ENCODE data around the gene PLXNA1. TPM values are rescaled to one million over a fixed set of nuclear protein-coding genes. Genes with fewer than 3 reads are reported as not detected.

Gene PLXNA1
- polyA plus RNA-seq, 1 of the 3 experiments (the other 2 are of a cell fraction), result 48.1 TPM

GRCh38 chr3:126968391-126969390, 14.2 kb upstream of the PLXNA1 start:
- no peak for DNase-seq
- 92% methylated on average over 20 of the region's 20 CpGs for WGBS (ENCODE audit: low lambda C conversion rate)
- Histone ChIP-seq H3K4me3 (ENCODE audit: low read depth in 2 of 2, low read length in 1 of 2) (no peak overlapping the region), H3K36me3 (replicated peaks in 1 of 2; ENCODE audit: control insufficient read depth in 1 of 2, insufficient read depth in 2 of 2, low read length in 1 of 2) (no peaks in the 10 kb centered on the region), H2AFZ (ENCODE audit: low read depth) (no peak overlapping the region), H3K27ac (ENCODE audit: low read depth in 2 of 2, low read length in 1 of 2) (no peak overlapping the region), H3K27me3 (ENCODE audit: insufficient read depth) (no peaks in the 10 kb centered on the region), H4K20me1 (ENCODE audit: insufficient read depth) (no peaks in the 10 kb centered on the region), H3K9me3 (no peaks in the 10 kb centered on the region), H3K9ac (no peak overlapping the region), H3K9me2 (no peaks in the 10 kb centered on the region), H3K79me2 (ENCODE audit: insufficient read depth) (no peaks in the 10 kb centered on the region), H3K4me1 (ENCODE audit: control insufficient read depth in 1 of 2, insufficient read depth in 2 of 2, low read depth in 1 of 2, low read length in 1 of 2) (peaks cover 0 to 18% of the 10 kb centered on the region in 2 experiments; a peak in 1 of 4 replicates), H3K4me2 (no peak overlapping the region), H3F3A (replicated peaks; ENCODE audit: insufficient read depth) (no peaks in the 10 kb centered on the region)
- ChIA-PET CTCF (interaction anchor here (1.7 to 2.4 kb wide), 2 partner anchors 213 to 289 kb away, joined by 8 to 9 read pairs; no protein-coding TSS in a partner anchor), POLR2A (no interaction called here)
- TF ChIP-seq NRF1 (IDR thresholded peaks at IDR 0.05; ENCODE audit: low read depth, low read length) (no peak), RCOR1 (IDR thresholded peaks at IDR 0.05; ENCODE audit: low read length) (no peak), YY1 (IDR thresholded peaks at IDR 0.05; ENCODE audit: low read depth) (no peak), MAX (IDR thresholded peaks at IDR 0.05; ENCODE audit: low read depth) (no peak), FOSL2 (IDR thresholded peaks at IDR 0.05; ENCODE audit: borderline replicate concordance, low read depth) (no peak), POLR2AphosphoS5 (IDR thresholded peaks at IDR 0.05; ENCODE audit: low read depth, low read length) (no peak), GABPA (IDR thresholded peaks at IDR 0.05; ENCODE audit: low read depth) (no peak), MXI1 (IDR thresholded peaks at IDR 0.05; ENCODE audit: low read depth, low read length) (no peak), CHD2 (IDR thresholded peaks at IDR 0.05; ENCODE audit: low read length, partially characterized antibody) (no peak), TEAD4 (IDR thresholded peaks at IDR 0.05; ENCODE audit: borderline replicate concordance, insufficient read depth) (no peak)

- Histone ChIP-seq H3K9me3 (0 out of 2 replicates have a peak, but pooled peaks cover under 1% of the 10 kb centered on the region), H3K27ac (ENCODE audit: low read depth in 2 of 2, low read length in 1 of 2) (no peak overlapping the region), H3K27me3 (ENCODE audit: insufficient read depth) (no peaks in the 10 kb centered on the region), H2AFZ (ENCODE audit: low read depth) (no peak overlapping the region), H3K9ac (no peak overlapping the region), H3K79me2 (ENCODE audit: insufficient read depth) (no peaks in the 10 kb centered on the region), H4K20me1 (ENCODE audit: insufficient read depth) (no peaks in the 10 kb centered on the region), H3K4me3 (ENCODE audit: low read depth in 2 of 2, low read length in 1 of 2) (no peak overlapping the region), H3K4me2 (no peak overlapping the region), H3F3A (replicated peaks; ENCODE audit: insufficient read depth) (no peaks in the 10 kb centered on the region), H3K4me1 (ENCODE audit: control insufficient read depth in 1 of 2, insufficient read depth in 2 of 2, low read depth in 1 of 2, low read length in 1 of 2) (peaks cover 0 to 18% of the 10 kb centered on the region in 2 experiments; a peak in 1 of 4 replicates), H3K36me3 (replicated peaks in 1 of 2; ENCODE audit: control insufficient read depth in 1 of 2, insufficient read depth in 2 of 2, low read length in 1 of 2) (no peaks in the 10 kb centered on the region), H3K9me2 (no peaks in the 10 kb centered on the region)
- POLR2A ChIA-PET, result no interaction called here
- no peak for DNase-seq
- WGBS (ENCODE audit: low lambda C conversion rate), result 71% methylated on average over 7 of the region's 7 CpGs
- no peak for TF ChIP-seq SIN3A (IDR thresholded peaks at IDR 0.05; ENCODE audit: borderline replicate concordance, low read depth, low read length)
- TF ChIP-seq PBX3 (IDR thresholded peaks at IDR 0.05), result no peak
- no peak for TF ChIP-seq GABPA (IDR thresholded peaks at IDR 0.05; ENCODE audit: low read depth)
- TF ChIP-seq CTCF (IDR thresholded peaks at IDR 0.05), result no peak
- CTCF ChIA-PET, result interaction anchor here (0.8 to 4.5 kb wide), 4 partner anchors 12 to 290 kb away, joined by 3 to 28 read pairs (median 6); partner anchors contain the start of gene PLXNA1
Measured at GRCh38 chr3:126969586-126969985, 13.3 kb upstream of the PLXNA1 start.

Data from SK-N-SH (cell line).